ENCODE data around the gene GNA12. TPM values are rescaled to one million over a fixed set of nuclear protein-coding genes. Genes with fewer than 3 reads are reported as not detected.

Gene GNA12
- total RNA-seq, 1 donor from 2014 or later = 47.2 TPM

DNA sequence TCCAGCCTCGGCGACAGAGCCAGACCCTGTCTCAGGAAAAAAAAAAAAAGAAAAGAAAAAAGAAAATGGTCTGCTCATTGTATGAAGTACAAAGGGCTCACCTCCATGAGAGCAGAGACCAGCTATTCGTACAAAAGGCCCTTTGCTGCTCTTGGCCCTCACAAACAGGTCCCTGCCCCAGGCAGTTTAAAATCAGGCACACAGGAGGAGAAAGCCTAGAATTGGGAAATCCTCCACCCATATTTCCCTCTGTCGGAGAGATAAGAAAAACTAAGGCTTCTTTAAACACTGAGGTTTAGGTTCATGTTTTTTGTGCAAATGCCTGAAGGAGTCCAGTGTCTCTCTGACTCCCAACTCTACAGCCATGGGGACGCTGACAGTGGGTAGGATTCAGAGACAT is 15.1 kb downstream of the GNA12 start:
- H3K27ac ChIP-seq = no peak overlapping the region
- no peak for ATAC-seq
- peaks cover 19% of the 10 kb centered on the region for H3K4me1 ChIP-seq
- TF ChIP-seq, protein P1, sequence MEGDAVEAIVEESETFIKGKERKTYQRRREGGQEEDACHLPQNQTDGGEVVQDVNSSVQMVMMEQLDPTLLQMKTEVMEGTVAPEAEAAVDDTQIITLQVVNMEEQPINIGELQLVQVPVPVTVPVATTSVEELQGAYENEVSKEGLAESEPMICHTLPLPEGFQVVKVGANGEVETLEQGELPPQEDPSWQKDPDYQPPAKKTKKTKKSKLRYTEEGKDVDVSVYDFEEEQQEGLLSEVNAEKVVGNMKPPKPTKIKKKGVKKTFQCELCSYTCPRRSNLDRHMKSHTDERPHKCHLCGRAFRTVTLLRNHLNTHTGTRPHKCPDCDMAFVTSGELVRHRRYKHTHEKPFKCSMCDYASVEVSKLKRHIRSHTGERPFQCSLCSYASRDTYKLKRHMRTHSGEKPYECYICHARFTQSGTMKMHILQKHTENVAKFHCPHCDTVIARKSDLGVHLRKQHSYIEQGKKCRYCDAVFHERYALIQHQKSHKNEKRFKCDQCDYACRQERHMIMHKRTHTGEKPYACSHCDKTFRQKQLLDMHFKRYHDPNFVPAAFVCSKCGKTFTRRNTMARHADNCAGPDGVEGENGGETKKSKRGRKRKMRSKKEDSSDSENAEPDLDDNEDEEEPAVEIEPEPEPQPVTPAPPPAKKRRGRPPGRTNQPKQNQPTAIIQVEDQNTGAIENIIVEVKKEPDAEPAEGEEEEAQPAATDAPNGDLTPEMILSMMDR (IDR thresholded peaks at IDR 0.05) = no peak
- no peak overlapping the region for H3K4me3 ChIP-seq
- intact Hi-C loops (cut with DNase I) = no loop called here
- peaks cover under 1% of the 10 kb centered on the region for H3K36me3 ChIP-seq
- no peak for DNase-seq
- no peaks in the 10 kb centered on the region for H3K9me3 ChIP-seq
- H3K27me3 ChIP-seq = no peaks in the 10 kb centered on the region

DNA sequence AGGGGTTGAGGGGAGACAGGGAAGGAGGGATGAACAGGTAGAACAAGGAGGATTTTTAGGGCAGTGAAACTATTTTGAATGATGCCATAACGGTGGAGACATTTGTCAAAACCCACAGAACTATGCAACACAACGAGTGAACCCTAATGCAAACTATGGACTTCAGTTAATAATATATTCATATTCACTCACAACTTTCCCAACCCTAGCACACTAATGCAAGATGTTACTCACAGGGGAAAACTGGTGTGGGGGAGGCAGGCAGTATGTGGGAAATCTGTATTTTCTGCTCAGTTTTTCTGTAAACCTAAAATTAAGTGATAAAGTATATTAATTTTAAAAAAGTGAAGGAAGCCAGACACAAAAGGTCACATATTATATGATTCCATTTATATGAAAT is 17.3 kb downstream of the GNA12 start:
- DNase-seq (no peak), ATAC-seq (no peak)
- intact Hi-C loops (cut with DNase I) = no loop called here
- Histone ChIP-seq H3K27ac (no peak overlapping the region), H3K9me3 (no peaks in the 10 kb centered on the region), H3K27me3 (no peaks in the 10 kb centered on the region), H3K4me1 (peaks cover 34% of the 10 kb centered on the region), H3K36me3 (no peaks in the 10 kb centered on the region), H3K4me3 (no peak overlapping the region)
- TF ChIP-seq, protein P1 (IDR thresholded peaks at IDR 0.05) = no peak

DNA sequence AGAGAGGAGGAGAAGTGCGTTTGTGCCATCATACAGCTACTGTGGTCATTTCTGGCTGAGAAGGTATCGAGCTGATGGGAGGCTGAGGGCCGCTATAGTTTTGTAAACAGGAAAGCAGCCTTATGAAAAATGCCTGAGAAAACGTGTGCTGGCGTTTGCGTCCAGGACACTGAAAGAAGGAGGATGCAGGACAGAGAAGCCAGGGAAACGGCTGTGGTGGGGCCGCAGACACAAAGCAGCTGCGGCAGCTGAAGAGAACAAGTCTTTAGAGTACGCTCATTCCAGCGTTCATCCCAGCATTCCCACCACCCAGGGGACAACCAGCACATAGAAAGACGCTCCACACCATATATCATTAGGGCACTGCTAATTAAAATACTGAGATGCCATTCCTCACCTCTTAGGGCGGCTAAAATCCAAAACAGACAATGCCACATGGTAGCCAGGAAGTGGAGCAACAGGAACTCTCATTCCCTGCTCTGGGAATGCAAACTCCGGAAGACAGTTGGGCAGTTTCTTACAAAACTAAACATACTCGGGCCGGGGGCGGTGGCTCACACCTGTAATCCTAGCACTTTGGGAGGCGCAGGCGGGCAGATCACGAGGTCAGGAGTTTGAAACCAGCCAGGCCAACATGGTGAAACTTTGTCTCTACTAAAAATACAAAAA is 18.4 kb downstream of the GNA12 start:
- Histone ChIP-seq H3K4me1 (peaks cover 44% of the 10 kb centered on the region), H3K27me3 (no peaks in the 10 kb centered on the region), H3K36me3 (no peaks in the 10 kb centered on the region), H3K27ac (no peak overlapping the region), H3K9me3 (no peaks in the 10 kb centered on the region), H3K4me3 (no peak overlapping the region)
- intact Hi-C loops (cut with DNase I) = no loop called here
- ATAC-seq (no peak), DNase-seq (no peak)
- TF ChIP-seq, protein P1 (IDR thresholded peaks at IDR 0.05) = no peak

DNA sequence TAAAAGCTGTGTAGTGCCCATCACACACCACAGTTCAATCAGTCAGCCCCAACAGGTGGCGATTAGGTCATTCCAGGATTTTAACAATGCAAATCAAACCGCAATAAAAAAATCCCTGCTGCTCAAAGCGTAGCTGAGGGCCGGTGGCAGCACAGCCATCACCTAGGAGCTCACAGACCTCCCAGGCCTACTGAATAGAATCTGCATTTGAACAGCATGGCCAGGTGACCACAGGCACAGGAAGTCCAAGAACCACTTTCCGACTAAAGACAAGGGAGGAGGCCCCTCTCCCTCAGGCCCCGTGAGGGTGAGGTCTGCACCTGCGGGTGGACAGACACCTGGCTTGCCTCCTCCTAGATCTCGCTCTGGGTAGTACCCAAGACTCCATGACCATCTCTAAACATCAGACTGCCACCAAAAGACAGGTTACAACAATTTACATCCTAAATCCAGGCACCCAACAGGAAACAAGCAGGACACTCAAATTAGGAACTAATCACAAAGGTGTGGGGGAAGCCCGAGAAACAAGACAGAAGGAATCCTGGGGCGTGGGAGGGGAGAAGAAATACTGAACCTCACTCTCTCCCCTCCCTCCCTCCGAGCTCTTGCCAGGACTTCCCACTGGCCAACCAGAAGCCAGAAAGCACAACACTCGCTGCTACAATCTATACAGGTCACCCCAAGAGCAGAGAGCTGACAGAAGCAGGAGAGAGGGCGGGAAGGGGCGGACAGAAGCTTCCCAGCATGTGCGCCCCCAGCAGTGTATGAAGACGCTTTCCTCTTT is 19.2 kb downstream of the GNA12 start:
- Histone ChIP-seq H3K4me1 (peaks cover 53% of the 10 kb centered on the region), H3K4me3 (no peak overlapping the region), H3K27me3 (no peaks in the 10 kb centered on the region), H3K36me3 (no peaks in the 10 kb centered on the region), H3K27ac (no peak overlapping the region), H3K9me3 (no peaks in the 10 kb centered on the region)
- intact Hi-C loops (cut with DNase I) = no loop called here
- no peak for ATAC-seq
- TF ChIP-seq, protein P1 (IDR thresholded peaks at IDR 0.05) = no peak
- no peak for DNase-seq

DNA sequence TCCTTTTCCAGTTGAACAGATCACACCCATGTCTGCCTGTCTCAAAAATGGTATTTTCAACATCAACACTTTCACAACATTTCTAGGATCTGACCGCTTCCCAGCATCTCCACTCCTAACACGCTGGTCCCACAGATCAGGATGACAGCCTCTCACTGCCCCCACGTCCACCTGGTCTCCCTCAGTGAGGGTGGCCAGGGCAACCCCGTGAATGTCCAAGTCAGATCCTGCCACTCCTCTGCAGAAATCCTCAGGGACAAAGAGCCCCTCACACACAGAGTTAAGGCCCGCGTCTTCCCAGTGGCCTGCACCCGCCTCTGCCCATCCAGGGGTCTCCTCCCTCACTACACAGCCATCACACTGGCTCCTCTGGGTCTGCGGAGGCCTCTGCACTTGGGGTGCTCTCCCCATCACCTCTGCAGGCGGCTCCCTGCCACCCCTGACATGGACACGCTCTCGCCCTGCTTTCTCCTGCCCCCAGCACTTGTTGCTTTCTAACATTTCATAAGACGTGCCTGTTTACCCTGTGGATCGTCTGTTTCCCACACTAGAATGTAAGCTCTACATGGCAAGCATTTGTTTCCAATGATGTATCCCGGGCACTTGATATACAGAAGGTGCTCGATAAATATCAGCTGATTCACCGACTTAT is 20.0 kb downstream of the GNA12 start:
- no peak for DNase-seq

More for the DNA sequence above, 20.0 kb downstream of the GNA12 start:
- no peaks in the 10 kb centered on the region for H3K27me3 ChIP-seq
- no peak for ATAC-seq
- H3K27ac ChIP-seq = peak overlapping the region; percentile 59
- no peaks in the 10 kb centered on the region for H3K9me3 ChIP-seq
- peaks cover 60% of the 10 kb centered on the region for H3K4me1 ChIP-seq
- TF ChIP-seq, protein P1 (IDR thresholded peaks at IDR 0.05) = no peak
- H3K4me3 ChIP-seq = no peak overlapping the region
- intact Hi-C loops (cut with DNase I) = no loop called here
- H3K36me3 ChIP-seq = no peaks in the 10 kb centered on the region

All from upper lobe of right lung (tissue), 1 donor.